Astrocyte (in vitro differentiated cells and primary cell): Measurements from ENCODE around the gene PPP1R12B.

Experiments
- CTCF ChIP-seq: IDR thresholded peaks from 2 replicates; pipeline ENCODE4 v1.5.1; 2011; ENCODE audit warnings: low read depth, mild to moderate bottlenecking, inconsistent platforms, low read length, moderate library complexity; ENCODE audit not compliant: insufficient read depth
- EZH2 ChIP-seq: IDR thresholded peaks from 2 replicates; pipeline ENCODE4 v1.6.1; 2012; ENCODE audit warnings: mild to moderate bottlenecking, low read length, inconsistent platforms; ENCODE audit not compliant: insufficient read depth

- no peak for TF ChIP-seq CTCF
- no peak for TF ChIP-seq EZH2
Observed at GRCh38 chr1:202319381-202320080, 29.0 kb upstream of the PPP1R12B start.
